ENCODE measurements around the gene LRRC7. TPM values are rescaled to one million over a fixed set of nuclear protein-coding genes. Genes with fewer than 3 reads are reported as not detected.
A peak's percentile ranks its signal among the peaks of the same experiment; 100 is the strongest.
"Not testable (repeated sequence)": the region's sequence is repeated elsewhere in the genome, so short reads cannot be mapped to it uniquely, and the experiment has no call there.

Gene LRRC7
- total and polyA plus RNA-seq, 11 donors = 0.25 to 4.1 (median 0.49) TPM; not detected in 1

- intact Hi-C loops (cut with DNase I) = no loop called here
- no peaks in the 10 kb centered on the region for H3K9me3 ChIP-seq
- TF ChIP-seq CTCF (IDR thresholded peaks at IDR 0.05) (no peak), POLR2A (IDR thresholded peaks at IDR 0.05) (no peak)
- no peak overlapping the region for H3K27ac ChIP-seq
- H3K4me3 ChIP-seq = no peak overlapping the region
- no peaks in the 10 kb centered on the region for H3K27me3 ChIP-seq
- ATAC-seq (no peak), DNase-seq (no peak)
- WGBS, 4 donors = 58 to 91% (median 84%) methylated on average over 1 of the region's 1 CpG
- no peaks in the 10 kb centered on the region for H3K36me3 ChIP-seq
- no peaks in the 10 kb centered on the region for H3K4me1 ChIP-seq
Observed at GRCh38 chr1:69952676-69953075, 385.0 kb downstream of the LRRC7 start.

- DNase-seq; H3K4me3 ChIP-seq; H3K27me3 ChIP-seq; H3K27ac ChIP-seq; H3K9me3 ChIP-seq; H3K36me3 ChIP-seq; ATAC-seq; H3K4me1 ChIP-seq; intact Hi-C loops (cut with DNase I): not testable (repeated sequence)
- WGBS, 4 donors = 75 to 85% (median 81%) methylated on average over 2 of the region's 2 CpGs
Observed at GRCh38 chr1:69962452-69962851, 394.7 kb downstream of the LRRC7 start.

GRCh38 chr1:69967245-69967766, 399.6 kb downstream of the LRRC7 start:
- H3K36me3 ChIP-seq = no peaks in the 10 kb centered on the region
- 85 to 86% (median 85%) methylated on average over 3 of the region's 3 CpGs for WGBS, 4 donors
- no peaks in the 10 kb centered on the region for H3K27me3 ChIP-seq
- H3K4me1 ChIP-seq = no peaks in the 10 kb centered on the region
- no peak for DNase-seq
- intact Hi-C loops (cut with DNase I) = no loop called here
- no peak for ATAC-seq
- H3K4me3 ChIP-seq = no peak overlapping the region
- H3K9me3 ChIP-seq = peaks cover 0 to 31% (median 5%) of the 10 kb centered on the region in 12 donors
- TF ChIP-seq CTCF (IDR thresholded peaks at IDR 0.05) (no peak), POLR2A (IDR thresholded peaks at IDR 0.05) (no peak)
- no peak overlapping the region for H3K27ac ChIP-seq

GRCh38 chr1:69976896-69977295, 409.2 kb downstream of the LRRC7 start:
- TF ChIP-seq POLR2A (IDR thresholded peaks at IDR 0.05) = no peak
- no peak for TF ChIP-seq CTCF (IDR thresholded peaks at IDR 0.05)
- H3K27me3 ChIP-seq = no peaks in the 10 kb centered on the region
- H3K36me3 ChIP-seq = no peaks in the 10 kb centered on the region
- H3K4me3 ChIP-seq = no peak overlapping the region
- DNase-seq = peak in 3 of 5 donors; percentile 13 to 35 (median 16)
- intact Hi-C loops (cut with DNase I) = no loop called here
- 28 to 51% (median 40%) methylated on average over 3 of the region's 3 CpGs for WGBS, 4 donors
- H3K9me3 ChIP-seq = peaks cover 0 to 4% (median 0%) of the 10 kb centered on the region in 12 donors
- ATAC-seq = peak in 2 of 4 donors; percentile 61 to 82
- no peak overlapping the region for H3K27ac ChIP-seq
- H3K4me1 ChIP-seq = no peaks in the 10 kb centered on the region

- no peaks in the 10 kb centered on the region for H3K4me1 ChIP-seq
- H3K9me3 ChIP-seq = no peaks in the 10 kb centered on the region
- H3K4me3 ChIP-seq = no peak overlapping the region
- TF ChIP-seq CTCF (IDR thresholded peaks at IDR 0.05) (no peak), POLR2A (IDR thresholded peaks at IDR 0.05) (no peak)
- no peaks in the 10 kb centered on the region for H3K27me3 ChIP-seq
- 37 to 58% (median 41%) methylated on average over 1 of the region's 1 CpG for WGBS, 4 donors
- H3K36me3 ChIP-seq = no peaks in the 10 kb centered on the region
- no peak for DNase-seq
- intact Hi-C loops (cut with DNase I) = no loop called here
- peak in 2 of 4 donors; percentile 41 to 50 for ATAC-seq
- no peak overlapping the region for H3K27ac ChIP-seq
Observed at GRCh38 chr1:69982992-69983391, 415.3 kb downstream of the LRRC7 start.
